NCI-H146 treated with DMSO at 0.1 percent for 48 hours (cell line): ENCODE data around the gene DHX34.
"Not testable (repeated sequence)": the region's sequence is repeated elsewhere in the genome, so short reads cannot be mapped to it uniquely, and the experiment has no call there.

Source experiments
- DNase-seq: peaks from one replicate; lab custom pipeline; 2025; ENCODE audit not compliant: unreplicated experiment; lab: John Stamatoyannopoulos, UW

DHX34 gene

GRCh38 chr19:47365455-47365854 lies 16.3 kb downstream of the DHX34 start:
- not testable (repeated sequence) for DNase-seq

GRCh38 chr19:47370045-47370611 lies 21.0 kb downstream of the DHX34 start:
- no peak for DNase-seq

GRCh38 chr19:47371261-47371660 lies 22.1 kb downstream of the DHX34 start:
- no peak for DNase-seq

- no peak for DNase-seq
Measured at GRCh38 chr19:47372603-47373002, 23.5 kb downstream of the DHX34 start.

- no peak for DNase-seq
Measured at GRCh38 chr19:47373246-47374240, 24.4 kb downstream of the DHX34 start.

GRCh38 chr19:47374876-47375693 lies 26.0 kb downstream of the DHX34 start:
- DNase-seq: no peak

- no peak for DNase-seq
Measured at GRCh38 chr19:47375694-47376588, 26.8 kb downstream of the DHX34 start.

- DNase-seq: no peak
Measured at GRCh38 chr19:47376589-47377144, 27.6 kb downstream of the DHX34 start.

- DNase-seq: no peak
Measured at GRCh38 chr19:47377208-47377701, 28.1 kb downstream of the DHX34 start.

GRCh38 chr19:47377801-47378200 lies 28.7 kb downstream of the DHX34 start:
- no peak for DNase-seq

GRCh38 chr19:47378246-47378645 lies 29.1 kb downstream of the DHX34 start:
- DNase-seq: no peak

GRCh38 chr19:47379381-47379938 lies 30.3 kb downstream of the DHX34 start:
- DNase-seq: no peak

- DNase-seq: no peak
Measured at GRCh38 chr19:47380559-47380958, 31.4 kb downstream of the DHX34 start.

- no peak for DNase-seq
Measured at GRCh38 chr19:47381121-47381520, 32.0 kb downstream of the DHX34 start.

- DNase-seq: no peak
Measured at GRCh38 chr19:47381653-47382279, 32.7 kb downstream of the DHX34 start.

GRCh38 chr19:47383890-47384289 lies 34.8 kb downstream of the DHX34 start:
- DNase-seq: not testable (repeated sequence)

- not testable (repeated sequence) for DNase-seq
Measured at GRCh38 chr19:47384533-47384932, 35.4 kb downstream of the DHX34 start.

GRCh38 chr19:47386582-47386981 lies 37.5 kb downstream of the DHX34 start:
- DNase-seq: not testable (repeated sequence)

GRCh38 chr19:47387623-47388022 lies 38.5 kb downstream of the DHX34 start:
- not testable (repeated sequence) for DNase-seq
